ENCODE data around the gene MTMR10.

Gene MTMR10

GRCh38 chr15:31013863-31014607, 22.6 kb upstream of the MTMR10 start:
- no peak for DNase-seq (ENCODE audit: low read depth in 1 of 2, low spot score in 1 of 2)

- no peak for DNase-seq (ENCODE audit: low read depth in 1 of 2, low spot score in 1 of 2)
These were observed 21.0 kb upstream of the MTMR10 start for GRCh38 chr15:31012455-31012854.

DNA sequence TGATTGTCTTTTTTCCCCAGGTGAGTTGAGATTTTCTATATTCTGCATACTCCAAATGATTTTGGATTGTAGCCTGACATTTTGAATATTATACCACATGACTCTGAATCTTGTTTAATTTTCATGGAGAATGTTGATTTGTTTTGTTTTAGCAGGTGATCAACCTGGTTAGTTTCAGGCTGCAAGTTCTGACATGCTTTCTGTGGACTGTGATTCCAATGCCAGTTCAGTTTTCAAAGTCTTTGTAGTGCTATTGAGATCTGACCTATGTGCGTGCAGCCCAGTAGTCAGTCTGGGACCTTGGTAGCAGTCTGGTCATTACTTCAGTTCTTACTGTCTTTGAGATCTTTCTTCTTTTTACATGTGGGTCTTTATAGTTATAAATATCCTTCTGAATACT, 18.6 kb upstream of the MTMR10 start:
- DNase-seq (ENCODE audit: low read depth in 1 of 2, low spot score in 1 of 2): no peak

GRCh38 chr15:31005660-31006059, 14.2 kb upstream of the MTMR10 start:
- DNase-seq (ENCODE audit: low read depth in 1 of 2, low spot score in 1 of 2): no peak

DNA sequence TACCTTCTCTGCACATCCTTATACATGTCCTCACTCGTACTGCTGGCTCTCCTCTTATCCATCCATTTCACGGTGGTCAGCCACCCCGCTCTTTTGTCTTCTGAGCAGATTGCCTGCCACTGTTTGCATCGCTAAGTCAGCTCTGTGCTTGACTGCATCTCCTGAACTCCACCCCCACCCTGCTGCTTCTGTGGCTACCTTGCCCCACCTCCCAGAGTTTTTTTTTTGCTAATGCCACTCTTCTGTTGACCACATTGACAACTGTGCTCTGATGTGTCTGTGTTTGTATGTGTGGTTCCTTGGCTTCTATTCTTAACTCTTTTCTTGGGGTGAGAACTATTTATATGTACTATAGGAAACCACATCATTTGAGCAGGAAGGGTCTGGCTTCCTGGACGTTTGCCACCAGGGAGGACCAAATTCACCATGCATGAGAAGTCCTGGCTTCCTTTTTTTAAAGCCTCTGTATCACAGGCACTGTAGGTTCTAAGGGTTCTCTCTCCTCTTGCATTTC, 12.8 kb upstream of the MTMR10 start:
- DNase-seq (ENCODE audit: low read depth in 1 of 2, low spot score in 1 of 2): no peak

DNA sequence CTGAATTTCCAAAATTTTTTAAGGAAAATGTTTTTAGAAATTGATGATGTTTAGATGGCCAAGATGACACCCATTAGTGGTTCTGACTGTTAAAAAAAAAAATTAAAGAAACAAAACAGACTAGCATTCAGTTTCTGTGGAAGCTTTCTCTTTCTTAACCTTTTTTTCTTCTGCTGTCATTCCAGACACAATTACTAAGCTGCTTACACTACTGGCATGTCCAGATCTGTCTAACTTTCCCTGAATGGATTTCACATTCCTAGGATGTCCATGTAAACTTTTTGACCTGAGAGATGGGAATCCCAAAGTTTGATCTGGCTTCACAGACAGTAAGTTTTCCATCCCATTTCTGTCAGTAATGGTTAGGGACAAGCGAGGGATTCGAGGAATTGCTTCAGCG, 10.3 kb upstream of the MTMR10 start:
- DNase-seq (ENCODE audit: low read depth in 1 of 2, low spot score in 1 of 2): no peak

DNA sequence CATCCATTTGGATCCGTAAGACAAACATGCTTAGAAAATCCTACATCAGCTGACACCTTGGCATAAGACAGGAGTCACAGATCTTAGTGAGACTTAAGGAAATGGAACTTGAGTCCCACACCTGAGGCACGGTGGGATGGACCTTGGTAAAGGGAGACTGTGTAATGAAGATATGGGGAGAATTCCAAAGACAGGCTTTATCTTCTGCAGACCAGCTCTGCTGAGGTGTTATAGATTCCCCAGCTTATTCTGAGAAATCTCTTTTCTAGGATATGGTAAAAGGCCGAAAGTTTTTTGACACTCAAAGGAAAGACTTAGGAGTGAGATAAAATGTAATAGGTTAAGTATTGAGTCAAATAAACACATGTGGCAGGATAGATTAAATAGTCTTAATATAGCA, 8.3 kb upstream of the MTMR10 start:
- no peak for DNase-seq (ENCODE audit: low read depth in 1 of 2, low spot score in 1 of 2)

GRCh38 chr15:30997270-30997669, 5.8 kb upstream of the MTMR10 start:
- DNase-seq (ENCODE audit: low read depth in 1 of 2, low spot score in 1 of 2): no peak

GRCh38 chr15:30992249-30992864, 929 bp upstream of the MTMR10 start:
- DNase-seq (ENCODE audit: low read depth in 1 of 2, low spot score in 1 of 2): no peak

DNA sequence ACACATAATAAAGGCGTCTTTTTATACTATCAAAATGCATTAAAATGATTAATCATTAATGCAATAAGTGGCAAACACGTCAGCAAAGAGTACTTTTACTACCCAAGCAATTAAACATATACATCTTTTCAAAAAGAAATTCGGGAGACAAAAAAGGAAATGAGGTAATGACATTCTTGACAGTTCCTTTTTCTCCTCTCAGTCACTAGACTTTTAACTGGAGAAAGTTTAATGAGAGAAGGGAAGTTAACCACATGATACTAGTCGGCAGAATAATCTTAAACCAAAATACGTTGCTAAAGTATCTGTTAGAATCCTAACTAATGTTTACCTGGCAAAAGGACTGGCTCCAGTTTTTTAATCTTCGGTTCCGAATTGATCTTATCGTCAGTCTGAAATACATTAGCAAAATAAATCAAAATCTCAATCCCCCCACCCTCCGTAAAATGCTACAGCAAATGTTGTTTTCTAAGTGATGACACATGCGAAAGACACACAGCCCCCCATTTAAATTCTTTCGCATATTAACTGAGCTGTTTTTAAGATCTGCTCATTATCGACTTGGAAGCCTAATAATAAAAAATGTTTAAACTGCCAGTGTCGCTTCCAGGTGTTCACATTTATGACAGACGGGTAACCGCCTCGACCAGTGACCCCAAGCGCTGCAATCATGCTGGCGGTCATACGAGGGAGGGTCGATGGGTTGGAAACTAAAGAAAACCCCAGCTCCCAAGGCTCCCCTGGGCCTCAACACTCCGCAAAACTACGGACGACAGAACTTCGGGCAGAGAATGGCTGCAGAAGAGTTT, 778 bp downstream of the MTMR10 start:
- no peak for DNase-seq (ENCODE audit: low read depth in 1 of 2, low spot score in 1 of 2)

- DNase-seq (ENCODE audit: low read depth in 1 of 2, low spot score in 1 of 2): no peak
These were observed 1.4 kb downstream of the MTMR10 start for GRCh38 chr15:30990036-30990435.

DNA sequence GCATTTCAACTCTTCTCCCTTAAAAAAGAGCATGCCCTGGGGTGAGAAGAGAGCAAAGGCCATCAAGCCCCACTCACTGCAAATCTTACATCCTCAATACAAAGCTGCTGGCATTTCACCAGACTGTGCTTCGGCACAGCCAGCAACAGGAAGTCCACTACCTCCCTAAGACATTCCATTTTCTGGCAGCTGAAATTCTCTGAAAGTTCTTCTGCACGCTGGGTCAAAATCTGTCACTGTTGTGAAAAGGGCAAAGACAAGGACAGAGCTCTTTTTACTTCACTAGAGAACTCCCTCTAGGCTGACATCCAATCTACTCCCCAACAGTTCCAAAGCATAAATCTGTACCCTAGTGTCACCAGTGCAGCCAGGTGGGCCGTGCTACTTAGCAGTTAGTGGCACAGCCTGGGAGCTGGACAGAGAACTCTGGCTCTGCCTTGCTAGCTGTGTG, 6.3 kb downstream of the MTMR10 start:
- no peak for DNase-seq (ENCODE audit: low read depth in 1 of 2, low spot score in 1 of 2)

GRCh38 chr15:30984542-30984941, 6.9 kb downstream of the MTMR10 start:
- no peak for DNase-seq (ENCODE audit: low read depth in 1 of 2, low spot score in 1 of 2)

DNA sequence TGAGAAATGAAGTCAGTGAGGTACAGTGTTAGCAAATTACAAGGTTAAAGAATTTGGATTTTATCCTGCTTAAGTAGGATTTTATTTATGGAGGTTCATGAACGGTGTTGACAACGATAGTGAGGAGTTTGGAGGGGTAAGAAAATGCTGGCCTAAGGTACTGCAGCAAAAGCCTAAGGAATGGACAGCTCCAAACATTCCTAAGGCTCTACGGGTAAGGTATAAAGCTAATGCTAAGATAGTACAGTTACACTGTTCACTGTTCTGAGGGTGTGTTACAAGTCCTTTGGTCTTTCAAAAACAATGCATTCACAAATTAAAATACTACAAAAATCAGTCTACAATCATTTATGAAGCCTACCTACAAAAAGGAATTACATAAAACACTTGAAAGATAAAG, 7.3 kb downstream of the MTMR10 start:
- no peak for DNase-seq (ENCODE audit: low read depth in 1 of 2, low spot score in 1 of 2)

DNA sequence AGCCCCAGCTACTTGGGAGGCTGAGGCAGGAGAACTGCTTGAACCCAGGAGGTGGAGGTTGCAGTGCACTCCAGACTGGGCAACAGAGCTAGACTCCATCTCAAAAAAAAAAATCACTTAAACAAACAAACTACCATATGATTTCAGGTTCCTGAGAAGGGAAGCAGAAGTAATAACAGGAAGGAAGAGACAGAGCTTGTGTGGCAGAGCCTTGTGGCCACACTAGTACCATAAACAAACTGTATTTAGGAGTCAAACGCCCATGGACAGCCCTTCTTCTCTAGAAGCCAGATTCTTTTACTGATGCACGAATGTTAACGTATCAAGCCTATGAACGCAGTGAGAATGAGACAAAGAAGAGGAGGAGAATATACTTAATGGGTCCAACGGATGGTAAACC, 12.0 kb downstream of the MTMR10 start:
- no peak for DNase-seq (ENCODE audit: low read depth in 1 of 2, low spot score in 1 of 2)

- DNase-seq (ENCODE audit: low read depth in 1 of 2, low spot score in 1 of 2): no peak
These were observed 13.1 kb downstream of the MTMR10 start for GRCh38 chr15:30978328-30978727.

GRCh38 chr15:30974112-30974511, 17.3 kb downstream of the MTMR10 start:
- no peak for DNase-seq (ENCODE audit: low read depth in 1 of 2, low spot score in 1 of 2)

DNA sequence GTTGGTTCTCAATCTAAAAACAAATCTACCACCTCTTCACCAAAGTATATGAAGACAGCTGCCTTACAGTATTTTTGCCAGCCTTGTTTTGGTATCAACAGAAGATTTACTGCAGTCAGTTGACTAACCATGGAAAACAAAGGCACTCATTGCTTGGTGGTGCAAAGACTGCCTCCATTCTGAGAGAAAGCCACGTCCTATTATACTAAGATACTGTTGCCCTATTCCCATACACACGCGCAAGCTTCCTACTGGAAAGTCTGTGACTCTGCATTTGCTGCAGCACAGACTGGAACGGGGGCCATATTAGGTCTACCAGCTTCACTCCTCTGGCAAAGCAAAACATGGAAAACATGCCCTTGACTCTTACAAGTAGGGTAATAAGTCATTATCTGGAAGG, 18.0 kb downstream of the MTMR10 start:
- DNase-seq (ENCODE audit: low read depth in 1 of 2, low spot score in 1 of 2): no peak

- no peak for DNase-seq (ENCODE audit: low read depth in 1 of 2, low spot score in 1 of 2)
These were observed 21.7 kb downstream of the MTMR10 start for GRCh38 chr15:30969724-30970123.

DNA sequence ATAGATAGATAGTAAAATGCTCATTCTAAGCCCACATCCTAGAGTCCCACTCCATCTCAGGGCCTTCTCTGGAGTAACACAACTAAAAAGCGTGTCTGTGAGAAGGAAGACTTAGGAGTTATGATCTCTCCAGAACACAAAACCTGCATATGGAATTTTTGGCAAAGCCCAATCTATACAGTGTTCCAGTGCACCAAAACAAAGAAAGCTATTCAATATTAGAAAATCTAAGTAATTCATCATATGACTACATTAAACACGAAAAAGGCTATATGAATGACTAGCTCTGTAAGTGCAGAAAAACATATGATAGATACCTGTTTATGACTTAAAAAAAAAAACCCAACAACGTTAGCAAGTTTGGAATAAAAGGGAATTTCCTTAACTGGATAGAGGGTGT, 27.7 kb downstream of the MTMR10 start:
- DNase-seq (ENCODE audit: low read depth in 1 of 2, low spot score in 1 of 2): no peak

DNA sequence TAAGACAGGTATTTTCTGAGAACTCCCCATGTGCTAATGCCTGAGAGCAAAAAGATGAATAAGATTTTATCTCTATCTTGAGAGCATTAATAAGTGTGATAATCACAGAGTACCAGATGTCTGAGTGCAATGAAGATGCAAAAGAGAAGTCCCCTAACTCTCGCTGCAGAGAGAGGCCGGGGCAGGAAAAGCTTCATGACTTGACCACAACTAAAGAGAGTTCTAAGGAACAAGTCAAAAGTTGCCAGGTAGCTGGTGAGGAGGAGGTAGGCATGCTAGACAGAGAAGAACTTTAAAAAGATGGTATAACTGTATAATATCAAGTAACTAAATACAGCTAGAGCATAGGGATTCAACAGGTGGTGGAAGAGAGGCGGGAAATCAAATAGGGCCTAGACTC, 28.8 kb downstream of the MTMR10 start:
- DNase-seq (ENCODE audit: low read depth in 1 of 2, low spot score in 1 of 2): no peak

DNA sequence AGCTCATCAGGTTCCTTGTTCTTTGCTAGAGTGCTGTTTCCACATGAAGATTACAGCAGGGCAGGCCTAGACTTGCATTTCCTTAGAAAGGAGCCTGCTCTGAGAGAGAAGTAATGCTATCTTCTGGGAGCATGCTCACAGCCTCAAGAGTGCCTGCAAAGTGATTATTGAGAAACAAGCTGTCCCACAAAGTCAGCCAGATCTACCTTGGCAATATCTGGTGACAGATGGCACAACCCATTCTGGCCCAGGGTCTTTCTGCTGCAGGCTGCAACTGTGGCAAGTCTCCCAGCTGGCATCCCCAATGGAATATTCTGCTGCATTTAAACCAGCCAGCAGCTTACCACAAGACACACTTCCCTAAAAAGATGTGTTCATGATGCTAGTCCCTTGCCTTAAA, 29.3 kb downstream of the MTMR10 start:
- DNase-seq (ENCODE audit: low read depth in 1 of 2, low spot score in 1 of 2): no peak

Data from activated T-helper 1 cell treated with anti-CD3 and anti-CD28 coated beads, Interleukin-2, amount 50 U/mL, for 16 hours (primary cell).